ENCODE results near the gene SOHLH2. TPM values are rescaled to one million over a fixed set of nuclear protein-coding genes. Genes with fewer than 3 reads are reported as not detected.

The SOHLH2 gene
- polyA plus RNA-seq, 1 experiment, result 0.35 TPM

DNA sequence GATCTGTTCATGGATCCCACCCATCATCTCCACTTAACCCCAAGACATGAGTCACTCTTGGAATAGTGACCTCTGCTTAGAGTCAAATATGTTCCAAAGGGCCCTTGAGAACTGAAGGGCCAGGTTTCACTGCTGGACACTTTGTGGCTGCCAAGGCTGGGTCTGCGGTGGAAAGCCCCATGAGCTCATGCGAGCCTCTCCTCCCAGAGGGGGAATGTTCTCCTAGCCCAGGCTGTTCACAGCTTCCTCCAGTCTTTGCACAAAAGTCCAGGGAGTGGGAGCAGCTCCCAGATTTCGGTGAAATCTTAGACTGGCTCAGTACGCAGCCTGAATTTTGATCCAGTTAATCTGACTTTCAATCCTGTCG is 82.4 kb downstream of the SOHLH2 start:
- H3K9me3 ChIP-seq (ENCODE audit: control insufficient read depth, insufficient read depth, low read length), result no peaks in the 10 kb centered on the region
- ChIA-PET POLR2A (no interaction called here), CTCF (interaction anchor here (1.6 kb wide), 1 partner anchor 11 kb away, joined by 3 read pairs; no protein-coding TSS in a partner anchor)
- peaks cover 30% of the 10 kb centered on the region for H3K27me3 ChIP-seq (ENCODE audit: control insufficient read depth, insufficient read depth, low read length)
- no peak overlapping the region for H3K27ac ChIP-seq (ENCODE audit: low read depth, low read length)
- H3K4me3 ChIP-seq (ENCODE audit: low read depth, low read length), result no peak overlapping the region
- no peak for DNase-seq (ENCODE audit: low read depth, low spot score)
- TF ChIP-seq, protein P1, sequence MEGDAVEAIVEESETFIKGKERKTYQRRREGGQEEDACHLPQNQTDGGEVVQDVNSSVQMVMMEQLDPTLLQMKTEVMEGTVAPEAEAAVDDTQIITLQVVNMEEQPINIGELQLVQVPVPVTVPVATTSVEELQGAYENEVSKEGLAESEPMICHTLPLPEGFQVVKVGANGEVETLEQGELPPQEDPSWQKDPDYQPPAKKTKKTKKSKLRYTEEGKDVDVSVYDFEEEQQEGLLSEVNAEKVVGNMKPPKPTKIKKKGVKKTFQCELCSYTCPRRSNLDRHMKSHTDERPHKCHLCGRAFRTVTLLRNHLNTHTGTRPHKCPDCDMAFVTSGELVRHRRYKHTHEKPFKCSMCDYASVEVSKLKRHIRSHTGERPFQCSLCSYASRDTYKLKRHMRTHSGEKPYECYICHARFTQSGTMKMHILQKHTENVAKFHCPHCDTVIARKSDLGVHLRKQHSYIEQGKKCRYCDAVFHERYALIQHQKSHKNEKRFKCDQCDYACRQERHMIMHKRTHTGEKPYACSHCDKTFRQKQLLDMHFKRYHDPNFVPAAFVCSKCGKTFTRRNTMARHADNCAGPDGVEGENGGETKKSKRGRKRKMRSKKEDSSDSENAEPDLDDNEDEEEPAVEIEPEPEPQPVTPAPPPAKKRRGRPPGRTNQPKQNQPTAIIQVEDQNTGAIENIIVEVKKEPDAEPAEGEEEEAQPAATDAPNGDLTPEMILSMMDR (IDR thresholded peaks at IDR 0.05; ENCODE audit: low read depth, low read length), result no peak

DNA sequence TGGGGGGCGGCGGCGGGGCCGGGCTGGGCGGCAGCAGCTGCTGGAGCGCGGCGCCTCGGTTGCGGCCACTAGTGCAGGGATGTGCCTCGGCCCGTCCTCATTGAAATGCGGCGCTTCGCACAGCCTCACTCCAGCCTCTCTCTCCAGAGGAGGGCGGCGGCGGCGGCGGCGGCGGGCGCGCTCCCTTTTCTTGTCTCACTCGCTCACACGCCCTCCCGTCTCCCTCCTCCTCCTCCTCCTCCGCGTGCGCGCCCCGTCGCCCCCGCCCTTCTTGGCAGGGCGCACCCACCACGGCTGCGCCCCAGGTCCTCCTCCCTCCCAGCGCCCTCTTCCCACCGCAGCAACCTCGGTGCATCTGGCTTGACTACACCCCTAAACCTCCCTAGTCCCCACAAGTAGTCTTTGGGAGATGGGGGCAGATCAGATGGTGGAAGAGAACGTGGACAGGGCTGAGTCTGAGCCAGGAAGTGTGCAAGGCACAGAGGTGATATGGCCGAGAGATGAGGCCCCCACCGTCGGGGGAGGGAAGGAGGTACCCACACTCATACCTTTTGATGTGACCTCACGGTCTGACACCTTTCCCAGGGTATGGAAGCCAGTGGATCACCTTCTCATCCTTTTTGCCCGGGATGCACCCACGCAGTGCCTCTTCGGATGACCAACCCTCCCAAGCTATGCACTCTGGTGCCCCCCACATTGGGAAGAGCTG is 83.0 kb downstream of the SOHLH2 start, which contains the start of gene DCLK1:
Gene DCLK1 (minus strand): TSS at position 161 of the 709 bp plus-strand sequence.
- ChIA-PET CTCF (interaction anchor here (1.6 kb wide), 1 partner anchor 12 kb away, joined by 3 read pairs; no protein-coding TSS in a partner anchor), POLR2A (no interaction called here)
- TF ChIP-seq, protein P1 (IDR thresholded peaks at IDR 0.05; ENCODE audit: low read depth, low read length), result no peak
- Histone ChIP-seq H3K27me3 (ENCODE audit: control insufficient read depth, insufficient read depth, low read length) (peaks cover 30% of the 10 kb centered on the region), H3K27ac (ENCODE audit: low read depth, low read length) (no peak within 1 kb of the TSS), H3K4me3 (ENCODE audit: low read depth, low read length) (0 out of 2 replicates have a peak within 1 kb of the TSS, but pooled peaks have one; percentile 4), H3K9me3 (ENCODE audit: control insufficient read depth, insufficient read depth, low read length) (no peaks in the 10 kb centered on the region)
- DNase-seq (ENCODE audit: low read depth, low spot score), result no peak

DNA sequence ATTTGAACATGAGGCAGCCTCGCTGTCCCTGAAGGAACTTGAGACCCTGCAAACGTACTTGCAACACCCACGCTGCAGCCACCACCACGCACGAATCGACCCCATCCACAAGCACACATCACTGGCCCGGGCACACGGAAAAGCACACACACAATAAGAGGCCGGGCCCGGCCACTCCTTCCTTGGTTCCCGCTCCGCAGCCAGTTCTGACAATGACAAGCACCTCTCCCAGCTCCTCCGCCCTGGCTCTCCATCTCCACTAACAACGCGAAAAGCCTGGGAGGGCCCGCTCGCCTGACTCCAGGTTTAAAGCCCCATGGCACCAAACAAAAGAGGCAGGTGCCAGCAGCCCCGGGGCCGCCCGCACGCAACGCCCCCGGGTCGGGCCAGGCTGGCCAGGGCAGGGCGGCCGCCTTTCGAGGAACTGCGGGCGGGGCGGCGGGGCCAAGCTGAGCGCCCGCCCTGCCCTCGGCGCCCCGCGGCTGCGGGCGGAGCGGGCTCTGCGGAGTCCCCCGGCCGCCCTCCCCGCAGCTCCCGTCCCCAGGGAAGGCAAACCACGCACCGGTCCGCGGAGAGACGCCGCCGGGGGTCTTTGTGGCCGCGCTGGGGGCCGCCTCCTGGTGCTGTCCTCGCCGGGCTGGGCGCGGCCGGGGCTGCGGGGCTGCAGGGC is 83.7 kb downstream of the SOHLH2 start:
- no peak overlapping the region for H3K4me3 ChIP-seq (ENCODE audit: low read depth, low read length)
- TF ChIP-seq, protein P1 (IDR thresholded peaks at IDR 0.05; ENCODE audit: low read depth, low read length), result no peak
- POLR2A ChIA-PET, result no interaction called here
- H3K9me3 ChIP-seq (ENCODE audit: control insufficient read depth, insufficient read depth, low read length), result no peaks in the 10 kb centered on the region
- CTCF ChIA-PET, result no interaction called here
- peaks cover 30% of the 10 kb centered on the region for H3K27me3 ChIP-seq (ENCODE audit: control insufficient read depth, insufficient read depth, low read length)
- no peak overlapping the region for H3K27ac ChIP-seq (ENCODE audit: low read depth, low read length)
- no peak for DNase-seq (ENCODE audit: low read depth, low spot score)

DNA sequence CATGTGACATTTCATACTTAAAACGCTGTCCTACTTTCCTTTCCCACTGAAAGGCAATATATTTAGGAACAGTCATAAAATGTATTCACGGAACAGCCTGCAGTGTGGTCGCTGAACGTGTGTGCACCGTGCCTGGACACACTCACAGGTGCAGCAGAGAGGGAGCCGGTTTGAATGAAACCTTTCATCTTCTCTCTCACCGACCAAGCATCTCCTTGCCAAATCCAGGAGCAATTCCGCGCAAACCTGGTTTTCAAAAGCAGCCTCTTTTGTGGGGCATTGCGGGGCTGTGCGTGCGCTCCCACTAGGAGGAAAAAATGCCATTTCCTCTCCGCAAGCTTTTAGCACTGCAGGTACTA is 84.2 kb downstream of the SOHLH2 start:
- TF ChIP-seq, protein P1 (IDR thresholded peaks at IDR 0.05; ENCODE audit: low read depth, low read length), result no peak
- H3K9me3 ChIP-seq (ENCODE audit: control insufficient read depth, insufficient read depth, low read length), result no peaks in the 10 kb centered on the region
- DNase-seq (ENCODE audit: low read depth, low spot score), result no peak
- ChIA-PET POLR2A (no interaction called here), CTCF (no interaction called here)
- peaks cover 30% of the 10 kb centered on the region for H3K27me3 ChIP-seq (ENCODE audit: control insufficient read depth, insufficient read depth, low read length)
- H3K27ac ChIP-seq (ENCODE audit: low read depth, low read length), result no peak overlapping the region
- no peak overlapping the region for H3K4me3 ChIP-seq (ENCODE audit: low read depth, low read length)

DNA sequence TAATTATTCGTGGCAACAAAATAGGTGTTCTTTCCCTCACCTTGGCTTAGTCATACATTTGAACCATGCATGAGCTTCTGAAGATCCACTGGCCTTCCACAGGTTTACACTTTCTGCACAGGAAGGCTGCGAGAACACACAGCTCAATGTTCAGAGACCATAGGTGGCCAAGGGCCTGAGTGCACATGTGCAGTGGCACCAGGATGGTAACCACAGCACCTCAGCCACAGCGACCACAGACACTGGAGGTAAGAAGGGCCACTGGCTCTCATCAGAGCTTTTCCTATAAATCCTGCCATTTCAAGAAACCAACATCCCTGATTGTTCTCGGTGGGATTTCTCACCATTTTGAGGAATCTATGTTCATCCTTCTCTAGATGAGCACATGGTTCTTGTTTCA is 84.8 kb downstream of the SOHLH2 start:
- POLR2A ChIA-PET, result no interaction called here
- Histone ChIP-seq H3K4me3 (ENCODE audit: low read depth, low read length) (no peak overlapping the region), H3K27me3 (ENCODE audit: control insufficient read depth, insufficient read depth, low read length) (peaks cover 30% of the 10 kb centered on the region), H3K27ac (ENCODE audit: low read depth, low read length) (no peak overlapping the region), H3K9me3 (ENCODE audit: control insufficient read depth, insufficient read depth, low read length) (no peaks in the 10 kb centered on the region)
- CTCF ChIA-PET, result no interaction called here
- no peak for DNase-seq (ENCODE audit: low read depth, low spot score)
- TF ChIP-seq, protein P1 (IDR thresholded peaks at IDR 0.05; ENCODE audit: low read depth, low read length), result no peak
